SH-SY5Y (cell line): ENCODE results near the gene BLNK.

Experiments used
- GATA2 ChIP-seq: IDR thresholded peaks from 2 replicates; pipeline ENCODE4 v1.6.1; 2011; ENCODE audit warnings: mild to moderate bottlenecking, low read depth, low read length
- GATA3 ChIP-seq: IDR thresholded peaks from 2 replicates; pipeline ENCODE4 v1.6.1; 2011; ENCODE audit warnings: low read depth, mild to moderate bottlenecking, low read length, moderate library complexity

- TF ChIP-seq GATA3 (no peak), GATA2 (no peak)
Measured at GRCh38 chr10:96276426-96276825, 5.1 kb upstream of the BLNK start.
